Measurements from ENCODE around the gene MICAL3.
A peak's percentile ranks its signal among the peaks of the same experiment; 100 is the strongest.
"Not testable (repeated sequence)": the region's sequence is repeated elsewhere in the genome, so short reads cannot be mapped to it uniquely, and the experiment has no call there.

The MICAL3 gene

GRCh38 chr22:17992976-17993375 lies 31.4 kb downstream of the MICAL3 start:
- not testable (repeated sequence) for DNase-seq

GRCh38 chr22:17991992-17992391 lies 32.4 kb downstream of the MICAL3 start:
- not testable (repeated sequence) for DNase-seq

- DNase-seq = no peak
Measured at GRCh38 chr22:17990942-17991341, 33.4 kb downstream of the MICAL3 start.

GRCh38 chr22:17990147-17990546 lies 34.2 kb downstream of the MICAL3 start:
- no peak for DNase-seq

- no peak for DNase-seq
Measured at GRCh38 chr22:17988800-17989513, 35.4 kb downstream of the MICAL3 start.

GRCh38 chr22:17985606-17986005 lies 38.8 kb downstream of the MICAL3 start:
- DNase-seq = no peak

- not testable (repeated sequence) for DNase-seq
Measured at GRCh38 chr22:17985071-17985470, 39.3 kb downstream of the MICAL3 start.

GRCh38 chr22:17984114-17984513 lies 40.2 kb downstream of the MICAL3 start:
- no peak for DNase-seq

- DNase-seq = no peak
Measured at GRCh38 chr22:17982572-17983141, 41.7 kb downstream of the MICAL3 start.

- DNase-seq = no peak
Measured at GRCh38 chr22:17981497-17981896, 42.9 kb downstream of the MICAL3 start.

- DNase-seq = peak in 1 of 4 experiments; percentile 20
Measured at GRCh38 chr22:17980638-17981051, 43.7 kb downstream of the MICAL3 start.

- DNase-seq = no peak
Measured at GRCh38 chr22:17980015-17980590, 44.3 kb downstream of the MICAL3 start.

GRCh38 chr22:17978027-17978426 lies 46.3 kb downstream of the MICAL3 start:
- DNase-seq = no peak

- DNase-seq = no peak
Measured at GRCh38 chr22:17977371-17977770, 47.0 kb downstream of the MICAL3 start.

GRCh38 chr22:17976121-17976520 lies 48.2 kb downstream of the MICAL3 start:
- no peak for DNase-seq

- no peak for DNase-seq
Measured at GRCh38 chr22:17974703-17975372, 49.5 kb downstream of the MICAL3 start.

- DNase-seq = no peak
Measured at GRCh38 chr22:17974087-17974486, 50.3 kb downstream of the MICAL3 start.

- DNase-seq = no peak
Measured at GRCh38 chr22:17973217-17973616, 51.1 kb downstream of the MICAL3 start.

GRCh38 chr22:17972385-17973191 lies 51.8 kb downstream of the MICAL3 start:
- no peak for DNase-seq

GRCh38 chr22:17971711-17972110 lies 52.6 kb downstream of the MICAL3 start:
- DNase-seq = no peak

GRCh38 chr22:17970201-17970708 lies 54.1 kb downstream of the MICAL3 start:
- DNase-seq = no peak

- no peak for DNase-seq
Measured at GRCh38 chr22:17969701-17970113, 54.7 kb downstream of the MICAL3 start.

GRCh38 chr22:17968126-17968525 lies 56.2 kb downstream of the MICAL3 start:
- no peak for DNase-seq

Data from activated CD4-positive, CD25-positive, alpha-beta regulatory T cell (primary cell).